HG02623 (cell line): ENCODE measurements around the gene ZNF419.
A peak's percentile ranks its signal among the peaks of the same experiment; 100 is the strongest.

ENCODE experiments used
- ATAC-seq: cut with Tn5 transposase; IDR thresholded peaks from one replicate; pipeline ENCODE4 v1.9.1; 2021; ENCODE audit warnings: moderate library complexity; ENCODE audit not compliant: unreplicated experiment

Gene ZNF419

DNA sequence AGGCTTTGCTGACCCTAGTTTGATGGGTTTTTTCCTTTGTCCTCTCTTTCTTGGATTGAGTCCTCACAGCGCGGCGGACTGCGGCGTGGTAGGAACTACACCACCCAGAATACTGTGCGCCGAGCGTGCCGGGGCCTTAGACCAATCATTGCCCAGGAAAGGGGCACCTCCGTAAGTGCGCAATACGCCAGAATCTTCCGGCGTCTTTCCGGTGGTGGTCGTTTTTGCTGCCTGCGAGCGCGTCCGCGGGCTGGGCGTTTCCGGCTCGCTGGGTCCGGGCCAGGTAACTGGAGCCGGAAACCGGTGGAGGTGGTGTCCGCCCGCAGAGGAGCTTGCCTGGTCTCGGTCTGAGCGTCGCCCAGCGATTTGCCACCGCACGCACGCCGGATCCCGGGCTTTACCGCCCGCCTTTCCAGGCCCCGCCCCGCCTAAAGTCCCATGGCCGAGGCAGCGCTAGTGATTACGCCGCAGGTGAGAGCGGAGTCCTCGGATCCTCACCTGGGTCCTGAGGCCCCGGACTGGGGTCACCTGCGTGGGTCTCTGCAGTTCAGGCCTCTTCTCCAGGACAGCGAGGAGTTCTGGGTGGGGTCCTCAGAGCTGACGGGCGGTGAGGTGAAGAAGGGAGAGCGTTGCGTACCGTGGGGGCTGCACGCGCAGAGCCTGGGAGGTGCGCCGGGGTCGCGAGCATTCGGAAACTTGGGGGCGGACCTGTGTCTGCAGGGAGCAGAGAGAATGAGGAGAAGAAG is 39.8 kb downstream of the ZNF419 start, which contains the start of gene ZNF549:
Gene ZNF549, plus strand, starts transcription at position 221 of the 746 bp plus-strand sequence. Its CDS starts 218 bp downstream, at position 439.
- peak; percentile 98 for ATAC-seq

DNA sequence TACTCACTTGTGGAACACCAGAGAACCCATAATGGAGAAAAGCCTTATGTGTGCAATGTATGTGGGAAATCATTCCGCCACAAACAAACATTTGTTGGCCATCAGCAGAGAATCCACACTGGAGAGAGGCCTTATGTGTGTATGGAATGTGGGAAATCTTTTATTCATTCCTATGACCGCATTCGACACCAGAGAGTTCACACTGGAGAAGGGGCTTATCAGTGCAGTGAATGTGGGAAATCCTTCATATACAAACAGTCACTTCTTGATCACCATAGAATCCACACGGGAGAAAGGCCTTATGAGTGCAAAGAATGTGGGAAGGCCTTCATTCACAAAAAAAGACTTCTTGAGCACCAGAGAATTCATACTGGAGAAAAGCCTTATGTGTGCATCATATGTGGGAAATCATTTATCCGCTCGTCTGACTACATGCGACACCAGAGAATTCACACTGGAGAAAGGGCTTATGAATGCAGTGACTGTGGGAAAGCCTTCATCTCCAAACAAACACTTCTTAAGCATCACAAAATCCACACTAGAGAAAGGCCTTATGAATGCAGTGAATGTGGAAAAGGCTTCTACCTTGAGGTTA is 50.5 kb downstream of the ZNF419 start:
- ATAC-seq: no peak
